DMS79 treated with DMSO at 0.1 percent for 48 hours (cell line): ENCODE measurements around the gene MMP1.
"Not testable (repeated sequence)": the region's sequence is repeated elsewhere in the genome, so short reads cannot be mapped to it uniquely, and the experiment has no call there.

Experiments used
- DNase-seq: peaks from one replicate; lab custom pipeline; 2025; lab: John Stamatoyannopoulos, UW

MMP1 gene

DNA sequence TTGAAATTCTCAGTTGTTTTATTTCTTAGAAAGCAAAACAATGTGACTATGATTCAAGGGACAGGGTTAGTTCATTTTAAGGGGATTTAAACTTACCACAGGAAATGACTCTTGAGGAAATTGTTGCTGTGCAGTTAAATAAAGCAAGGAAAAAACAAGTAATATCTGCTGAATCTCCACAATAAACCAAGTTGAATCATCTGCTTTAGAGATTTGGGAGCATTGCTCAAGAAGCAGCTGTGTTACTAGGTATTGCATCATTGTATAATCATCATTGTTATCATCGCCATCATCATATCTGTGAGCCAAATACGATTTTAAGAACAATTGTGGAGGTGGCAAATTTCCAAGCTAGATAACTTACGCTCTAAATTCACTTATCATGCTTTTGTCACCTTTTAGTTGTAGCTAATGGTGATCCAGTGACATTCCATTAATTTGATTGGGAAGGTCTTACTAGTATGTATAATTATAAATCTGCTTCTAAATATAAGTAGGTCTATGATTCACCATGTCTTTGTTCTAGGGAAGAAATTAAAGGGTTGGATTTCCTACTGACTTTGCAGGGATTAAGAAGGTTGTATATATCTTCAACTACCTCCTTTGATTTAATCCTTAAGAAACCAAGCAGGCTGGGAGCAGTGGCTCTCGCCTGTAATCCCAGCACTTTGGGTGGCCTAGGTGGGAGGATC lies 37.5 kb downstream of the MMP1 start:
- no peak for DNase-seq

DNA sequence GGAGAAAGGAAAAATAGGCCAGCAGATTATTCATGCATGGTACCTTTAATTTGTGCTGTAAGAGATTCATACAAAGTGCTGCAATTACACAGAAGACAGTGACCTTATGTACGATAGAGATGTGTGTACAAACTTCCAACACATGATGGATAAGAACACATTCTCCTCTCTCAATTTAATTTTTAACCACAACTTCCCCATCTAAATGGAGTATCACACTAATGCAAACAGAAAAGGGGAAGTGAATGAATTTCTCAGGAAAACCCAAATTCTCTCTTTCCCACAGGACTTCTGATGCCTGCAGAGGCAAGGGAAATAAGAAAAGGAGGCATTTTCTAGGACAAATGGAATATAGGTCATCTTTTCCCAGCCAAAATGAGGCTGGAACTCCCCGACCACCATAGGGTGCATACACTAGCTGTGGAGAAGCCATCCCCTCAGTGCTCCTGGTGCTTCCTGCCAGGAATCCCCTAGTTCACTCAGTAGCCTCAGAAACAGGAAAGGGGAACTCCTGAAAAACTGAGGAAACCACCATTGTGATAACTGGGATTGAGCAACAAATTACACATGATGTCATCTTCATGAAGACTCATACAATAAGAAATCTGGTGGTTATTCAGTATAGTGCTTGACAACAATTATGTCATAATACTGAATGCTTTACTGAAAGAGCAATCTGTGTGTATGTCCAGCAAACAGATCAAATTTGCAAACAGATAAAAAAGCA lies 40.0 kb downstream of the MMP1 start:
- no peak for DNase-seq

DNA sequence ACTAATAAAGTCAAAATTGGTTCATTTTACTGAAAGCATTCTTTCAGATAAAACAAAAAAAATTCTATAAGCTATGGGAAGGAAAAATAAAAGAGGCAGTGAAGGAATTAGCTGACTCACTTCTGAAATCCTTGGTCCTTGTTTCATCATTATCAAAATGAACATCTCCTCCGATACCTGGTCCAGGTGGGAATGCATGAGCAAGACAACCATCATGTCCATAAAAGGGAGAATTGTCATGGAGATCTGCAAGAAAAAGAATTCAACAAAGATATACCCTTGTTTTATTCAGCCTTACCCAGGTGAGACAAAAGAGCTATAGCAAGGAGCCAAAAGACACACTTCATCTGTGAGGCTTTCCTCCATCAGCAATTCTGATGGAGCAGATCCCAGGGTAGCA lies 44.7 kb downstream of the MMP1 start:
- no peak for DNase-seq

DNA sequence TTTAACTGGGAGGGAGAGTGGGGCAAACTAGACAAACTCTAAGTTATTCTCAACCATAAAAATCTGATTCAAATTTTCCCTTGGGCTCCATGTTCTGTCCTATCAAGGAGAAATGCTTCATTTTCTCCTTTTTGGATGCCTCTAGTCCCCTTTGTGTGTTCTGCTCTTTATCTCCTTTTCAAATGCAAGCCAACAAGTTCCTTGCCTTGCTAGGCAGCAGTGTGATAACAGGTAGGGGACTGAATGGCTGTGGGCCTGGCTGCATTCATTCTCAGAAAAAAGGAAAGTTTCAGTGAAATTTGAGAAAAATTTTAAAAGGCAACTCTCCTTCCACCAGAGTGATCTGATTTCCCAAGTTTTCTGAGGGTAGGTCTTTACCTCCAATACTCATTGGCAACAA lies 46.3 kb downstream of the MMP1 start:
- DNase-seq, result no peak

DNA sequence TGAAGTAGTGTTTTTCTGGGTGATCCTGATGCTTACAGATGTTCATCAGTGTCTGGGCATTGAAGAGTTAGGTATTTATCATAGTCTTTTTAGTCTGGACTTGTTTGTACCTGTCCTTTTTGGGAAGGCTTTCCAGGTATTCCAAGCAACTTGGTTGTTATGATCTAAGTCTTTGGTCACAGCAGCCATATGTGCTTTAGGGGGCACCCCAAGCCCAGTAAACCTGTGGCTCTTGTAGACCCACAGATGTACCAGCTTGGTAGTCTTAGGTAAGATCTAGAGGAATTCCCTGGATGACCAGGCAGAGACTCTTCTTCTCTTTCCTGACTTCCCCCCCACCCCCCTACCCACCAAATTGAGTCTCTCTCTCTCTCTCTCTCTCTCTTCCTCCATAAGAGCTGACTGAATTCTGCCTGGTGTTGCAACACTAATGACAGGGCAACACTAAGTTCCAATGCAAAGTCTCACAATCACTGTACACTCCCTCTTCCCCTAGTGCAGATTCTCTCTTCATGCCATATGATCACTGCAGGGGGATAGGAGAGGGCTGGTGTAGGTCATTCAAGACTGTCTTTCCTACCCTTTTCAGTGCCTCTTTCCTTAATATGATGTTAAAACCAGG lies 48.7 kb downstream of the MMP1 start:
- no peak for DNase-seq

DNA sequence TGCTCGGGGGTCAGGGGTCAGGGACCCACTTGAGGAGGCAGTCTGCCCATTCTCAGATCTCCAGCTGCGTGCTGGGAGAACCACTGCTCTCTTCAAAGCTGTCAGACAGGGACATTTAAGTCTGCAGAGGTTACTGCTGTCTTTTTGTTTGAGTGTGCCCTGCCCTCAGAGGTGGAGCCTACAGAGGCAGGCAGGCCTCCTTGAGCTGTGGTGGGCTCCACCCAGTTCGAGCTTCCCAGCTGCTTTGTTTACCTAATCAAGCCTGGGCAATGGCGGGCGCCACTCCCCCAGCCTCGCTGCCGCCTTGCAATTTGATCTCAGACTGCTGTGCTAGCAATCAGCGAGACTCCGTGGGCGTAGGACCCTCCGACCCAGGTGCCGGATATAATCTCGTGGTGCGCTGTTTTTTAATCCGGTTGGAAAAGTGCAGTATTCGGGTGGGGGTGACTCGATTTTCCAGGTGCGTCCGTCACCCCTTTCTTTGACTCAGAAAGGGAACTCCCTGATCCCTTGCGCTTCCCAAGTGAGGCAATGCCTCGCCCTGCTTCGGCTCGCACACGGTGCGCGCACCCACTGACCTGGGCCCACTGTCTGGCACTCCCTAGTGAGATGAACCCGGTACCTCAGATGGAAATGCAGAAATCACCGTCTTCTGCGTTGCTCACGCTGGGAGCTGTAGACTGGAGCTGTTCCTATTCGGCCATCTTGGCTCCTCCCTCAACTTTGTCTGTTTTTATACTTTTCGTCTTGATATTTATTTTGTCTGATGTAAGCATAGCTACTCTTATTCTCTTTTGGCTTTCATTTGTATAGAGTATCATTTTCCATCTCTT lies 51.0 kb downstream of the MMP1 start:
- not testable (repeated sequence) for DNase-seq
